ENCODE measurements around the gene RFLNA.

RFLNA gene

DNA sequence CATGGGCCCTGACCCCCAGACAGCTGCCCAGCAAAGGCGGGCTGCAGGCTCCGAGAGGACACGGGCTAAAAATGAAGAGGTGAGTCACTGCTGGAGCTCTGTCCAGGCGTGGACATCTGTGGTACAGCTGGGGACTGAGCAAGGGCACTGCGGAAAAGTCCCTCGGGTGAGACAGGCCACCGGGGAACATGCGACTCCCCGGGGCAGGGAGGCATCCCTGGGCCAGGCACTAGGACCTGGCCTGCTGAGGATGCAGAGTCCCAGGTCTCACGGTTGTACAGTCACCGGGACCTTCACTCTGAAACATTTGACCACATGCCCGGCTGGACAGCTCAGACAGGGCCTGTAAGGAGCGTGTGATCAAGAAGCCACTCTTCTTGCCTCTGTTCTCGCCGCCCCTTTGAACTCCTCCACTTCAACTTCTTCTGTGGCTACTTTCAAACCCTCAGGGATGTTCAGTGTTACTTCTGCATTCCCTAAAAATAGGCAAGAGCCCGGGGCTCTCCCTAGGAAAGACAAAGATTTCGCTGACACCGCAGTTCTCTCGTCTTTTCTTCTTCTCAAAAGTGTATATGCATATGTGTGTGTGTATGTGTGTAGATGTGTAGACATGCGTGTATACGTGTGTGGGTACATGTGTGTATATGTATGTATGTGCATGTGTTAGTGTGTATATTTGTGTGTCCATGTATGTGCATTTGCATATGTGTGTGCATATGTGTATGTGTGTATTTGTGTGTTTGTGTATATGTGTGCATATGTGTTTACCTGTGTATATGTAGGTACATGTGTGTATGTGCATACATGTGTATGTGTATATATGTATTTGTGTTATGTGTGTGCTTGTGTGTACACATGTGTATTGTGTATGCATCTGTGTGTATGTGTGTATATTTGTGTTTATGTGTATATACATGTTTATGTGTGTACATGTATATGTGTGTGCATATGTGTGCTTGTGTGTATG lies 5.0 kb upstream of the RFLNA start:
- Histone ChIP-seq H2AFZ (ENCODE audit: low read length) (no peak overlapping the region), H4K20me1 (ENCODE audit: insufficient read depth, low read length) (no peaks in the 10 kb centered on the region), H3K79me2 (ENCODE audit: insufficient read depth, low read length) (no peaks in the 10 kb centered on the region), H3K9me2 (ENCODE audit: low read depth, low read length) (no peaks in the 10 kb centered on the region), H3K4me1 (ENCODE audit: insufficient read depth, low read length, severe bottlenecking) (no peaks in the 10 kb centered on the region), H3K9me3 (ENCODE audit: low read length) (no peaks in the 10 kb centered on the region), H3K36me3 (ENCODE audit: insufficient read depth, low read length) (no peaks in the 10 kb centered on the region), H3K27ac (ENCODE audit: low read depth, low read length, poor library complexity, severe bottlenecking) (no peak overlapping the region), H3K4me3 (ENCODE audit: low read depth, low read length, poor library complexity, severe bottlenecking) (no peak overlapping the region), H3K27me3 (ENCODE audit: insufficient read depth, low read length) (0 out of 2 replicates have a peak, but pooled peaks cover 4% of the 10 kb centered on the region), H3F3A (ENCODE audit: insufficient read depth, low read length) (no peaks in the 10 kb centered on the region), H3K9ac (ENCODE audit: low read length) (no peak overlapping the region), H3K4me2 (ENCODE audit: low read length) (no peak overlapping the region)
- TF ChIP-seq, protein P1, sequence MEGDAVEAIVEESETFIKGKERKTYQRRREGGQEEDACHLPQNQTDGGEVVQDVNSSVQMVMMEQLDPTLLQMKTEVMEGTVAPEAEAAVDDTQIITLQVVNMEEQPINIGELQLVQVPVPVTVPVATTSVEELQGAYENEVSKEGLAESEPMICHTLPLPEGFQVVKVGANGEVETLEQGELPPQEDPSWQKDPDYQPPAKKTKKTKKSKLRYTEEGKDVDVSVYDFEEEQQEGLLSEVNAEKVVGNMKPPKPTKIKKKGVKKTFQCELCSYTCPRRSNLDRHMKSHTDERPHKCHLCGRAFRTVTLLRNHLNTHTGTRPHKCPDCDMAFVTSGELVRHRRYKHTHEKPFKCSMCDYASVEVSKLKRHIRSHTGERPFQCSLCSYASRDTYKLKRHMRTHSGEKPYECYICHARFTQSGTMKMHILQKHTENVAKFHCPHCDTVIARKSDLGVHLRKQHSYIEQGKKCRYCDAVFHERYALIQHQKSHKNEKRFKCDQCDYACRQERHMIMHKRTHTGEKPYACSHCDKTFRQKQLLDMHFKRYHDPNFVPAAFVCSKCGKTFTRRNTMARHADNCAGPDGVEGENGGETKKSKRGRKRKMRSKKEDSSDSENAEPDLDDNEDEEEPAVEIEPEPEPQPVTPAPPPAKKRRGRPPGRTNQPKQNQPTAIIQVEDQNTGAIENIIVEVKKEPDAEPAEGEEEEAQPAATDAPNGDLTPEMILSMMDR (IDR thresholded peaks at IDR 0.05; ENCODE audit: low read length) = no peak
- TF ChIP-seq EZH2 (IDR thresholded peaks at IDR 0.05; ENCODE audit: borderline replicate concordance, low read length) = no peak

DNA sequence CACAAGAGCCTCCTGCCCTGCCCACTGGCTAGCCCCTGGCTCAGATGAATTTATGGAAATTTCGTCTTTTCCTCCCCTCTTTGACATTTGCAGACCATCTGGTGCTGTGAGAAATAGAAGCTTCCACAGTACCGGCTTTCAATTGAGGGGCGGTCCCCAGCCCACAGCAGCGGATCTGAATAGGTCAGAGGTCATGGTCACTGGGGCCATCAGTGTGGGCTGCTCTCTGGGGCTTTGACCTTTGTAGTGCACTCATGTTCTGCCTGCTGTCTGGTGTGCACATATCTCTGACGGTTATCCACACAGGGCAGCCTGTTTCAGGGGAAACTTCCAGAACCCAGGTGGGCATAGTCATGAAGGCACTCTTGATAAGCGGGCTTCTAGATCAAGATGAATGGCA lies 2.5 kb upstream of the RFLNA start:
- TF ChIP-seq, protein P1 (IDR thresholded peaks at IDR 0.05; ENCODE audit: low read length) = no peak
- TF ChIP-seq EZH2 (IDR thresholded peaks at IDR 0.05; ENCODE audit: borderline replicate concordance, low read length) = no peak
- Histone ChIP-seq H3K9ac (ENCODE audit: low read length) (no peak overlapping the region), H3K4me1 (ENCODE audit: insufficient read depth, low read length, severe bottlenecking) (no peaks in the 10 kb centered on the region), H3K4me2 (ENCODE audit: low read length) (no peak overlapping the region), H4K20me1 (ENCODE audit: insufficient read depth, low read length) (no peaks in the 10 kb centered on the region), H3K27ac (ENCODE audit: low read depth, low read length, poor library complexity, severe bottlenecking) (no peak overlapping the region), H3K36me3 (ENCODE audit: insufficient read depth, low read length) (no peaks in the 10 kb centered on the region), H2AFZ (ENCODE audit: low read length) (no peak overlapping the region), H3F3A (ENCODE audit: insufficient read depth, low read length) (no peaks in the 10 kb centered on the region), H3K9me3 (ENCODE audit: low read length) (no peaks in the 10 kb centered on the region), H3K27me3 (ENCODE audit: insufficient read depth, low read length) (no peaks in the 10 kb centered on the region), H3K79me2 (ENCODE audit: insufficient read depth, low read length) (no peaks in the 10 kb centered on the region), H3K4me3 (ENCODE audit: low read depth, low read length, poor library complexity, severe bottlenecking) (no peak overlapping the region), H3K9me2 (ENCODE audit: low read depth, low read length) (no peaks in the 10 kb centered on the region)

DNA sequence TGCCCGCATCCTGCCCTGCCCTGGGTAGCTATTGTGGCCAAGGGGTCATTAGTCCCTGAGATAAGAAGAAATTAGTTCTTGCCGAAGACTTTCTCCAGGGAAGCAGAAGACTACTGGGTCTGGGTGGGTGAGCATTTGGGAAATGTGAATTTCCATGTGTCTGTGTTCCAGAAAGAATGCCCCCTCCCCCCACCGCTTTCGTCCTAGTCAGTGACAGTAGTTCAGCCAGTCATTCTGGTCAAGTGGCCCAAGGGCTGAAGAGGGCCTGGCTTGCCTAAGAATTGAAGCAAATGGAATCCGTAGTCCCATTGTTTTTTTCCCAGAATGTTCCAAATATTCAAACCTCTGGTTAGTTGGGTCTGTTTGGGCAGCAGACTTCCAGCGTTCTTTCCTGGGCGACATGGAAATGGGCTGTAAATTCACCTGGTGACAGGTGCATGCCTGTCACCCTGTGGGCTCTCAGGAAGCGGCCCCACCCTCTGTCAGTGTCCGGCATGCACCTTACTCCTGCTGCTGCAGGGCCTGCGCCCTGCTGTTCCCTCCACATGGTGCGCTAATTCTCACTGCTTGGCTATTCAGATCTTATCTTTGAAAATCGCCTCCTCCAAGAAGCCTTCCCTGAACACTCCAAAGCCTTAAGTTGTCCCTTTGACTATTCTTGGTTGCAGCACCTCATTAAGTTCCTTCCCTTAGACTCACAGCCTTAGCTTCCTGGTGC lies 1.4 kb upstream of the RFLNA start:
- H3K9ac ChIP-seq (ENCODE audit: low read length) = no peak overlapping the region

More for the DNA sequence above, 1.4 kb upstream of the RFLNA start:
- Histone ChIP-seq H3K4me2 (ENCODE audit: low read length) (no peak overlapping the region), H2AFZ (ENCODE audit: low read length) (no peak overlapping the region), H4K20me1 (ENCODE audit: insufficient read depth, low read length) (no peaks in the 10 kb centered on the region), H3K4me1 (ENCODE audit: insufficient read depth, low read length, severe bottlenecking) (no peaks in the 10 kb centered on the region), H3K9me2 (ENCODE audit: low read depth, low read length) (no peaks in the 10 kb centered on the region), H3K36me3 (ENCODE audit: insufficient read depth, low read length) (no peaks in the 10 kb centered on the region), H3K9me3 (ENCODE audit: low read length) (no peaks in the 10 kb centered on the region), H3K27me3 (ENCODE audit: insufficient read depth, low read length) (no peaks in the 10 kb centered on the region), H3K27ac (ENCODE audit: low read depth, low read length, poor library complexity, severe bottlenecking) (no peak overlapping the region), H3K79me2 (ENCODE audit: insufficient read depth, low read length) (no peaks in the 10 kb centered on the region), H3K4me3 (ENCODE audit: low read depth, low read length, poor library complexity, severe bottlenecking) (no peak overlapping the region), H3F3A (ENCODE audit: insufficient read depth, low read length) (no peaks in the 10 kb centered on the region)
- TF ChIP-seq, protein P1 (IDR thresholded peaks at IDR 0.05; ENCODE audit: low read length) = no peak
- no peak for TF ChIP-seq EZH2 (IDR thresholded peaks at IDR 0.05; ENCODE audit: borderline replicate concordance, low read length)
